Suprapubic skin (tissue), 4 donors: ENCODE measurements around the gene PRR23E.

Experiments
- CTCF ChIP-seq, 2 donors: fragments of 200-600 bp in 1 of 2; fragments of 450-650 bp in 1 of 2; sonication (generic) in 1 of 2; IDR thresholded peaks; one replicate each; pipeline ENCODE4 v1.5.1; 2016 to 2019; ENCODE audit warnings: antibody characterized with exemption in 2 of 2, mild to moderate bottlenecking in 1 of 2, moderate library complexity in 1 of 2
- EP300 ChIP-seq: sonication (generic); formaldehyde crosslinking; IDR thresholded peaks from one replicate; pipeline ENCODE4 v1.6.1; 2017; ENCODE audit warnings: antibody characterized with exemption
- POLR2AphosphoS5 ChIP-seq, 3 donors: sonication (generic); formaldehyde crosslinking; IDR thresholded peaks; one replicate each; pipeline ENCODE4 v1.6.1; 2017; ENCODE audit warnings: antibody characterized with exemption in 3 of 3

- TF ChIP-seq CTCF (IDR thresholded peaks at IDR 0.05) = no peak
- TF ChIP-seq EP300 = no peak
- no peak for TF ChIP-seq POLR2AphosphoS5 (IDR thresholded peaks at IDR 0.05)
Measured at GRCh38 chr3:127206154-127206553, 13.2 kb downstream of the PRR23E start.
